ENCODE results near the gene TGIF2.

The TGIF2 gene

GRCh38 chr20:36527331-36528125 is 45.9 kb upstream of the TGIF2 start:
- H4K91ac ChIP-seq (ENCODE audit: low read length) = no peak overlapping the region
- H2AK5ac ChIP-seq (ENCODE audit: low read length, severe bottlenecking) = no peak overlapping the region
- no peak overlapping the region for H3K18ac ChIP-seq (ENCODE audit: low read depth in 1 of 2, low read length in 2 of 2)
- no peak overlapping the region for H2BK12ac ChIP-seq (ENCODE audit: low read length in 2 of 2)
- peaks cover 78 to 86% of the 10 kb centered on the region in 2 experiments for H3K36me3 ChIP-seq (ENCODE audit: control insufficient read depth in 1 of 2, insufficient read depth in 2 of 2, low read depth in 1 of 2, low read length in 2 of 2)
- no peaks in the 10 kb centered on the region for H3K27me3 ChIP-seq (ENCODE audit: control insufficient read depth in 1 of 2, insufficient read depth in 1 of 2, low read length in 2 of 2)
- H3K4ac ChIP-seq (ENCODE audit: low read depth in 1 of 2, low read length in 2 of 2) = no peak overlapping the region
- H2BK15ac ChIP-seq (ENCODE audit: low read depth, poor library complexity, severe bottlenecking) = no peak overlapping the region
- no peak overlapping the region for H3K27ac ChIP-seq (ENCODE audit: low read length, poor library complexity, severe bottlenecking)
- DNase-seq = no peak
- H3K4me1 ChIP-seq (ENCODE audit: control insufficient read depth, insufficient read depth, low read depth, low read length) = peaks cover 13% of the 10 kb centered on the region
- WGBS = 99% methylated on average over 24 of the region's 32 CpGs
- H3K4me2 ChIP-seq (ENCODE audit: low read length, poor library complexity, severe bottlenecking) = no peak overlapping the region
- no peak overlapping the region for H3K9ac ChIP-seq (ENCODE audit: low read length)
- no peaks in the 10 kb centered on the region for H3K9me3 ChIP-seq (ENCODE audit: control insufficient read depth, low read length)
- H4K8ac ChIP-seq (ENCODE audit: low read length) = no peak overlapping the region
- H3K23ac ChIP-seq (ENCODE audit: low read length in 2 of 2) = no peak overlapping the region
- no peak overlapping the region for H2BK120ac ChIP-seq (ENCODE audit: low read depth, low read length)
- H3K4me3 ChIP-seq (ENCODE audit: insufficient read depth in 1 of 2, low read depth in 1 of 2, low read length in 2 of 2) = no peak overlapping the region
- H2AFZ ChIP-seq (ENCODE audit: low read depth, low read length) = no peak overlapping the region
- H2BK5ac ChIP-seq (ENCODE audit: low read depth, low read length, poor library complexity, severe bottlenecking) = no peak overlapping the region
- H3K14ac ChIP-seq (ENCODE audit: low read length in 2 of 2) = no peak overlapping the region
- H3K79me1 ChIP-seq (replicated peaks; ENCODE audit: low read length, poor library complexity, severe bottlenecking) = peaks cover 16% of the 10 kb centered on the region

DNA sequence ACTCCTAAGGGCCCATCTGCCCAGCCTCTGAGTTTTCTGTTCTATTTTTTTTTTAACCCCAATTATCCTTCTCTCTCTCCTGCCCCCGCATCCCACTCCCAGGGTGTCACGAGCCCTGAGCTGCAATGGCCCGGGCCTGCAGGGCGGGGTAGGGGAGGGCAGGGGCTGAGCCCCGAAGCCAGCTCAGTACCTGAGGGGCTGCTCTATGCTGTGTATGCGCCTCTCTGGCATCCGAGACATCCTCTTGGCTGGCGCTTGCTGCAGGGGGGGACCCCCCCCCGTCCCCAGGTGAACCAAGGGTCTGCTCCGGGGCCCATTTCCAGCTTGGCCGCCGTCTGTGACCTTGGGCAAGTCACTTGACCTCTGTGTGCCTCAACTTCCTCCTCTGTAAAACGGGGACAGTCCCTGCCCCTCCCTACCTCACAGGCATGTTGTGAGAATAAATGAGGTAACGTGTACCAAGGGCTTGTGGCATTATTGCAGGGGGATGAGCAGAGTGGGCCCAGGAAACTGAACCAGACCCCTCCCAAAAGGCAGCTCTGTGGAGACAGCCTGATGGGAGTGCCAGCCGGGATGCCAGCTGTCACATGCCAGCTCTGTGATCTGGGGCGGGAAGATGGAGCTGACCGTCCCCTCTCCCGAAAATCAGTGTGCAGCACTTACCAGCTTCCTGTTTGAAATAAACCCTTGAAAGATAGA is 45.1 kb upstream of the TGIF2 start:
- Histone ChIP-seq H2AK5ac (ENCODE audit: low read length, severe bottlenecking) (no peak overlapping the region), H3K9me3 (ENCODE audit: control insufficient read depth, low read length) (no peaks in the 10 kb centered on the region), H3K4me2 (ENCODE audit: low read length, poor library complexity, severe bottlenecking) (no peak overlapping the region), H2BK15ac (ENCODE audit: low read depth, poor library complexity, severe bottlenecking) (no peak overlapping the region), H3K18ac (ENCODE audit: low read depth in 1 of 2, low read length in 2 of 2) (no peak overlapping the region), H3K79me1 (replicated peaks; ENCODE audit: low read length, poor library complexity, severe bottlenecking) (peaks cover 14% of the 10 kb centered on the region), H3K27me3 (ENCODE audit: control insufficient read depth in 1 of 2, insufficient read depth in 1 of 2, low read length in 2 of 2) (no peaks in the 10 kb centered on the region), H4K91ac (ENCODE audit: low read length) (no peak overlapping the region), H3K4ac (ENCODE audit: low read depth in 1 of 2, low read length in 2 of 2) (no peak overlapping the region), H4K8ac (ENCODE audit: low read length) (no peak overlapping the region), H2BK5ac (ENCODE audit: low read depth, low read length, poor library complexity, severe bottlenecking) (no peak overlapping the region), H3K4me1 (ENCODE audit: control insufficient read depth, insufficient read depth, low read depth, low read length) (peaks cover 13% of the 10 kb centered on the region), H3K27ac (ENCODE audit: low read length, poor library complexity, severe bottlenecking) (no peak overlapping the region), H3K9ac (ENCODE audit: low read length) (no peak overlapping the region), H2BK12ac (ENCODE audit: low read length in 2 of 2) (no peak overlapping the region), H2AFZ (ENCODE audit: low read depth, low read length) (no peak overlapping the region), H3K23ac (ENCODE audit: low read length in 2 of 2) (no peak overlapping the region), H3K36me3 (ENCODE audit: control insufficient read depth in 1 of 2, insufficient read depth in 2 of 2, low read depth in 1 of 2, low read length in 2 of 2) (peaks cover 72 to 78% of the 10 kb centered on the region in 2 experiments), H3K4me3 (ENCODE audit: insufficient read depth in 1 of 2, low read depth in 1 of 2, low read length in 2 of 2) (no peak overlapping the region), H2BK120ac (ENCODE audit: low read depth, low read length) (no peak overlapping the region), H3K14ac (ENCODE audit: low read length in 2 of 2) (no peak overlapping the region)
- 96% methylated on average over 17 of the region's 18 CpGs for WGBS
- DNase-seq = no peak

DNA sequence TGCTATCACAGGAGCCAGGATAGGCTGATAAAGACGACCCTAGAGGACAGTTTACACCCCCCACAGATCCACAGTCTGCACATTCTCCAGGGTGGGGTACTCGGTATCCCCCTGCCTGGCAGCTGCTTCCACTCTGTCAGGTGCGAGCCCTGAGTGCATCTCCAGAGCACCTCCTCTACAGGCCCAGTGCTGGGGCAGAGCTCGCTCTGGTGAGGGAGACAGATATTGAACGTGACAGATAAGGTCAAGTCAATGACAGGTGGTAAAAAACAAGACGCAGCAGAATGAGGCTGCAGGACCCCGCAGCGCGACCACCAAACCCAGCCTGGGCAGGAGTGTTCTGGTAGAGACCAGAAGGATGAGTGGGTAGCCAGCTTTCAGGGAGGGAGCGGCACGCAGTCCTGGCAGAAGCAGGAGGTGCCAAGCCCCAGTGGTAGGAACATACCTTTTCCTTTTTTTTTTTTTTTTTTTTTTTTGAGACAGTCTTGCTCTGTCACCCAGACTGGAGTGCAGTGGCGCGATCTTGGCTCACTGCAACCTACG is 44.5 kb upstream of the TGIF2 start:
- Histone ChIP-seq H3K14ac (ENCODE audit: low read length in 2 of 2) (no peak overlapping the region), H2AK5ac (ENCODE audit: low read length, severe bottlenecking) (no peak overlapping the region), H2BK12ac (ENCODE audit: low read length in 2 of 2) (no peak overlapping the region), H3K27ac (ENCODE audit: low read length, poor library complexity, severe bottlenecking) (no peak overlapping the region), H3K27me3 (ENCODE audit: control insufficient read depth in 1 of 2, insufficient read depth in 1 of 2, low read length in 2 of 2) (no peaks in the 10 kb centered on the region), H3K9me3 (ENCODE audit: control insufficient read depth, low read length) (no peaks in the 10 kb centered on the region), H3K9ac (ENCODE audit: low read length) (no peak overlapping the region), H3K36me3 (ENCODE audit: control insufficient read depth in 1 of 2, insufficient read depth in 2 of 2, low read depth in 1 of 2, low read length in 2 of 2) (peaks cover 69 to 72% of the 10 kb centered on the region in 2 experiments), H3K18ac (ENCODE audit: low read depth in 1 of 2, low read length in 2 of 2) (no peak overlapping the region), H3K4me1 (ENCODE audit: control insufficient read depth, insufficient read depth, low read depth, low read length) (peaks cover 13% of the 10 kb centered on the region), H3K4me2 (ENCODE audit: low read length, poor library complexity, severe bottlenecking) (no peak overlapping the region), H4K8ac (ENCODE audit: low read length) (no peak overlapping the region), H2BK15ac (ENCODE audit: low read depth, poor library complexity, severe bottlenecking) (no peak overlapping the region), H3K4me3 (ENCODE audit: insufficient read depth in 1 of 2, low read depth in 1 of 2, low read length in 2 of 2) (no peak overlapping the region), H2BK5ac (ENCODE audit: low read depth, low read length, poor library complexity, severe bottlenecking) (no peak overlapping the region), H4K91ac (ENCODE audit: low read length) (no peak overlapping the region), H2BK120ac (ENCODE audit: low read depth, low read length) (no peak overlapping the region), H3K4ac (ENCODE audit: low read depth in 1 of 2, low read length in 2 of 2) (no peak overlapping the region), H3K79me1 (replicated peaks; ENCODE audit: low read length, poor library complexity, severe bottlenecking) (peaks cover 14% of the 10 kb centered on the region), H3K23ac (ENCODE audit: low read length in 2 of 2) (no peak overlapping the region), H2AFZ (ENCODE audit: low read depth, low read length) (no peak overlapping the region)
- DNase-seq = no peak
- WGBS = 97% methylated on average over 14 of the region's 14 CpGs

DNA sequence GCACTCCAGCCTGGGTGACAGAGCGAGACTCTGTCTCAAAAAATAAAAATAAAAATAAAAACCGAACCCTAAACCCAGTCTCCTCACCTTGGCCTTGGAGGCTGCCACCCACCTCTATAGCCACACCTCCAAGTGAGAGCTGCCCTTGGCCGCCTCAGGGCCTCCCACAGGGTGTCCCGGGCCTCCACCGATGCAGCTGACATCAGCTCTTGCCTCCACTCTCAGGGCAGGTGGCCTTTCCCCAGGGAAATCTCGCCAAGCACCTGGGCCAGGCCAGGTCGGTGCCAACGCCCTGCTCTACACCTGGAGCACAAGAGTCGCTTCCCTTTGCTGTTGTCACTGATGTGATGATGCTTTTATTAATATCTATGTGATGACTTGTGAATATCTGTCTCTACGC is 41.0 kb upstream of the TGIF2 start:
- Histone ChIP-seq H3K4me1 (ENCODE audit: control insufficient read depth, insufficient read depth, low read depth, low read length) (peaks cover 4% of the 10 kb centered on the region), H2BK15ac (ENCODE audit: low read depth, poor library complexity, severe bottlenecking) (no peak overlapping the region), H3K4me2 (ENCODE audit: low read length, poor library complexity, severe bottlenecking) (no peak overlapping the region), H2AFZ (ENCODE audit: low read depth, low read length) (no peak overlapping the region), H4K8ac (ENCODE audit: low read length) (no peak overlapping the region), H3K23ac (ENCODE audit: low read length in 2 of 2) (no peak overlapping the region), H2BK12ac (ENCODE audit: low read length in 2 of 2) (no peak overlapping the region), H2BK120ac (ENCODE audit: low read depth, low read length) (no peak overlapping the region), H3K14ac (ENCODE audit: low read length in 2 of 2) (no peak overlapping the region), H3K18ac (ENCODE audit: low read depth in 1 of 2, low read length in 2 of 2) (no peak overlapping the region), H3K27ac (ENCODE audit: low read length, poor library complexity, severe bottlenecking) (no peak overlapping the region), H3K4me3 (ENCODE audit: insufficient read depth in 1 of 2, low read depth in 1 of 2, low read length in 2 of 2) (no peak overlapping the region), H3K36me3 (ENCODE audit: control insufficient read depth in 1 of 2, insufficient read depth in 2 of 2, low read depth in 1 of 2, low read length in 2 of 2) (peaks cover 40 to 41% of the 10 kb centered on the region in 2 experiments), H4K91ac (ENCODE audit: low read length) (no peak overlapping the region), H3K27me3 (ENCODE audit: control insufficient read depth in 1 of 2, insufficient read depth in 1 of 2, low read length in 2 of 2) (no peaks in the 10 kb centered on the region), H3K4ac (ENCODE audit: low read depth in 1 of 2, low read length in 2 of 2) (no peak overlapping the region), H3K9ac (ENCODE audit: low read length) (no peak overlapping the region), H2BK5ac (ENCODE audit: low read depth, low read length, poor library complexity, severe bottlenecking) (no peak overlapping the region), H3K79me1 (replicated peaks; ENCODE audit: low read length, poor library complexity, severe bottlenecking) (peaks cover 10% of the 10 kb centered on the region), H2AK5ac (ENCODE audit: low read length, severe bottlenecking) (no peak overlapping the region), H3K9me3 (ENCODE audit: control insufficient read depth, low read length) (no peaks in the 10 kb centered on the region)
- WGBS = 96% methylated on average over 10 of the region's 10 CpGs
- no peak for DNase-seq

All from mesenchymal stem cell (in vitro differentiated cells and primary cell).